Activated gamma-delta T cell treated with anti-CD3 and anti-CD28 coated beads, Interleukin-2, amount 50 U/mL, for 16 hours (primary cell): ENCODE data around the gene PARP1.

Source experiments
- DNase-seq: peaks from one replicate; pipeline ENCODE4 v3.0.0-alpha.2; 2020; ENCODE audit warnings: low read depth

The PARP1 gene

GRCh38 chr1:226376300-226376699 is 31.6 kb downstream of the PARP1 start:
- DNase-seq = no peak

GRCh38 chr1:226373376-226373775 is 34.5 kb downstream of the PARP1 start:
- no peak for DNase-seq

GRCh38 chr1:226372885-226373284 is 35.0 kb downstream of the PARP1 start:
- no peak for DNase-seq

GRCh38 chr1:226371866-226372490 is 35.9 kb downstream of the PARP1 start:
- DNase-seq = no peak

GRCh38 chr1:226371027-226371694 is 36.7 kb downstream of the PARP1 start:
- no peak for DNase-seq

- DNase-seq = no peak
These were observed 37.6 kb downstream of the PARP1 start for GRCh38 chr1:226370144-226370923.

GRCh38 chr1:226369110-226369509 is 38.8 kb downstream of the PARP1 start:
- no peak for DNase-seq

- DNase-seq = no peak
These were observed 41.6 kb downstream of the PARP1 start for GRCh38 chr1:226366290-226366689.

- DNase-seq = no peak
These were observed 42.1 kb downstream of the PARP1 start for GRCh38 chr1:226365831-226366231.

GRCh38 chr1:226364901-226365565 is 42.9 kb downstream of the PARP1 start:
- no peak for DNase-seq

GRCh38 chr1:226364514-226364899 is 43.4 kb downstream of the PARP1 start:
- DNase-seq = no peak

- DNase-seq = no peak
These were observed 43.9 kb downstream of the PARP1 start for GRCh38 chr1:226363801-226364513.

GRCh38 chr1:226362891-226363447 is 44.9 kb downstream of the PARP1 start:
- DNase-seq = no peak

GRCh38 chr1:226362361-226362760 is 45.5 kb downstream of the PARP1 start:
- DNase-seq = no peak

GRCh38 chr1:226360106-226360746 is 47.7 kb downstream of the PARP1 start:
- DNase-seq = no peak

- DNase-seq = no peak
These were observed 50.5 kb downstream of the PARP1 start for GRCh38 chr1:226357416-226357815.

GRCh38 chr1:226355669-226356551 is 52.0 kb downstream of the PARP1 start:
- DNase-seq = no peak

- no peak for DNase-seq
These were observed 52.9 kb downstream of the PARP1 start for GRCh38 chr1:226355016-226355415.

GRCh38 chr1:226353698-226354525 is 54.0 kb downstream of the PARP1 start:
- DNase-seq = no peak
